Ramos (cell line): ENCODE measurements around the gene GBP5.
"Not testable (repeated sequence)": the region's sequence is repeated elsewhere in the genome, so short reads cannot be mapped to it uniquely, and the experiment has no call there.

Experiments
- in situ Hi-C: fragments of 300-500 bp; cut with MboI; formaldehyde crosslinking; loops from one replicate; pipeline ENCODE4 v1.14.3; 2022; ENCODE audit warnings: low sequenced_read_pairs; ENCODE audit not compliant: unreplicated experiment

Gene GBP5, protein sequence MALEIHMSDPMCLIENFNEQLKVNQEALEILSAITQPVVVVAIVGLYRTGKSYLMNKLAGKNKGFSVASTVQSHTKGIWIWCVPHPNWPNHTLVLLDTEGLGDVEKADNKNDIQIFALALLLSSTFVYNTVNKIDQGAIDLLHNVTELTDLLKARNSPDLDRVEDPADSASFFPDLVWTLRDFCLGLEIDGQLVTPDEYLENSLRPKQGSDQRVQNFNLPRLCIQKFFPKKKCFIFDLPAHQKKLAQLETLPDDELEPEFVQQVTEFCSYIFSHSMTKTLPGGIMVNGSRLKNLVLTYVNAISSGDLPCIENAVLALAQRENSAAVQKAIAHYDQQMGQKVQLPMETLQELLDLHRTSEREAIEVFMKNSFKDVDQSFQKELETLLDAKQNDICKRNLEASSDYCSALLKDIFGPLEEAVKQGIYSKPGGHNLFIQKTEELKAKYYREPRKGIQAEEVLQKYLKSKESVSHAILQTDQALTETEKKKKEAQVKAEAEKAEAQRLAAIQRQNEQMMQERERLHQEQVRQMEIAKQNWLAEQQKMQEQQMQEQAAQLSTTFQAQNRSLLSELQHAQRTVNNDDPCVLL

DNA sequence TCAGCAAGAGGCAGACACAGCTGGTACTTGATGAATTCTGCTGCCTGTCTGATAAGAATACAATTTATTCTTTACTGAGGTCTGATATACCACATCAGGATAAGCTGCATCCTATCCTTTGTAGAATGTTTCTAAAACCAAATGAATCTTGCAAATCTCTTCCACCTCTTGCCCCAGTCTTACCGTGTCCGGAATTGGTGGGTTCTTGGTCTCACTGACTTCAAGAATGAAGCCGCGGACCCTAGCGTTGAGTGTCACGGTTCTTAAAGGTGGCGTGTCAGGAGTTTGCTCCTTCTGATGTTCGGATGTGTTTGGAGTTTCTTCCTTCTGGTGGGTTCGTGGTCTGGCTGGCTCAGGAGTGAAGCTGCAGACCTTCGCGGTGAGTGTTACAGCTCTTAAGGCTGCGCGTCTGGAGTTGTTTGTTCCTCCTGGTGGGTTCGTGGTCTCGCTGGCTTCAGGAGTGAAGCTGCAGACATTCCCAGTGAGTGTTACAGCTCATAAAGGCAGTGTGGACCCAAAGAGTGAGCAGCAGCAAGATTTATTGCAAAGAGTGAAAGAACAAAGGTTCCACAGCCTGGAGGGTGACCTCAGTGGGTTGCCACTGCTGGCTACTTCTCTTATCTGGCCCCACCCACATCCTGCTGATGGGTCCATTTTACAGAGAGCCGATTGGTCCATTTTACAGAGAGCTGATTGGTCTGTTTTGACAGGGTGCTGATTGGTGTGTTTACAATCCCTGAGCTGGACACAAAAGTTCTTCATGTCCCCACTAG is at the start of gene GBP5:
Gene GBP5, minus strand, starts transcription at position 592 of the 773 bp plus-strand sequence. CDS start 3,305 bp downstream, outside the sequence.
- in situ Hi-C loops, result not testable (repeated sequence)

DNA sequence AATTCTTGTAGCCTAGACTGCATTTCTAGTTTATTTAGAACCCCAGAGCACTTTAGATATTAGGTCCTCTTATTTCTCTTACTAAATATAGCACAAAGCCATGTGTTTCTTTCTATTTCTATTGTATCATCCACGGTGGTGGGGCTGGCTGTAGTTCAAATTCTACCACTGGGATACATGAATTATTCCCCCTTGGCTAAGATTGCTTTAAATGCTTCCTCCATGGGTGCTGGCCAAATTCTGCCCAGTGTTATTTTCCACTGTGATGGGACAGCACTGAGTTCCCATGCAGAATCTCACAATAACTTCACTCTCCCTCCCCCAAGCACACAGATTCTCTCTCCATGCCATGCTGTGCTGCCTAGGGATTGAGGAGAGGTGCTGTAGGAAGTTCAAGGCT is 49.7 kb upstream of the GBP5 start:
- in situ Hi-C loops, result no loop called here

DNA sequence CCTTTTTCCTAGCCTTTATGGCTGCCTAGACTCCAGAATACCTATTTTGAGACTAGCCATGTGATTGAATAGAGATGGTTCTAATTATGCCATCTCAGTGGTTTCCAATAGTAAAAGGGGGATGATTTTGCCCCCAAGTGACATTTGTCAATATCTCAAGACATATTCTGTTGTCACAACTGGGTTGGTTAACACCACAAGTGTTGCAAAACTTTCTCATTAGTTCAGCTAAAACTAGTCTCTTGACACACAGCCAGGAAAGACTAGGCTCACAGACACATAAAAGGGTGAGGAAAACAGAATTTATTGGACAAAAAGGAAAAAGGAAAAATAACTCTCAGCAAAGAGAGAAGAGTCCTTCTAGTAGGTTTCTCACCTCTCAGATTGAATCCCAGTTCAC is 39.9 kb upstream of the GBP5 start:
- in situ Hi-C loops, result no loop called here

DNA sequence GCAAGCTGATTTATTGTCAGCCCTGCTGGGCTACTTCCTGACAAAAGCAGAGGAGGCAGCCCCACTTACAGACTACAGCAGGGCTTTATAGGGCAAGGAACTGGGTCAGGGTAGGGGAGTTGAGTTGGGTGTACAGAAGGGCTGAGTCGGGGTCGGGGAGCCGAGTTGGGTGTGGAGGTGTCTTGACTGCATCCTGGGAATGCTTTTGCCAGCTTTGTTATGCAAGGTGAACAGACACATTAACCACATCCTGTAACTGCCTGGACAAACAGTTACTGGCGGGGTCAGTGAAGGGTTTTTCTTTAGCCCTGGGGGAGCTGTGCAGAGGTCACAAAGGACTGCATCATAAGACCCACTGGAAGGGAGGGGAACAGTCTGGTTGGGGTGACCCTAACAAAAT is 39.1 kb upstream of the GBP5 start:
- in situ Hi-C loops, result no loop called here

DNA sequence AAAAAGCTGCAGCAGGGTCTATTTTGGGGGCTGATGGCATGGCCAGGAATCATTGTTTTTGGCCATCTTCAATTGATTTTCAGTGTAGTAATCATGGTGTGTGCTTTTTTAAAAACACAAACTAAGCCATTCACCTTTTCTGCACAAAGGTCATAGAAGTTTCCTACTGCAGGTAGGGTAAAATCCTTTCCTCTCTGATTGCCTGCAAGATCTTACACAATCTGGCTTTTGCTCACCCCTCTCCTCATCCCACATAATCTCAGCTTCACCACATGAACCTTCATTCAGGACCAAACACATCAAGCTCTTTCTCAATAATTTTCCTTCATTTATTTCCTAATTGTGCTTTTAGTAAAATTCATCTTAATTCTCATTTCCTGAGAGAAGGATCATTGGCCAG is 38.3 kb upstream of the GBP5 start:
- in situ Hi-C loops, result no loop called here

DNA sequence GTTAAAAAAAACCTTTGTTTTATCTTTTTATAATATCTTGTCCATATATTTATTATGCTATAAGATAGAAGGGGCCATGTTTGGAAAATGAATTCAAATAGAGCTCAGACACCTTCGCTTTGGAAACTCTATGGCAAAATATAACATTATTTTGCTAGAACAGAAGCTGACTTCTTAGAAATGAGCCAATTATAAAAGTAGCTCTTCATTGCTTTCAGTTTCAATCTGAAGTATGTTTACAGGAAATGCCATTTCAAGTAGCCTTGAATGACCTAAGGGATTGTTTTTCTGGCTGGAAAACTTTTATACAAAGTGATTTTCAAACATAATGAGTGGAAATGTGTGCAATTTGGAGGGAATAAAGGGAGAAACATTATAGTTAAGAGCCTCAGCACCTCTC is 37.8 kb upstream of the GBP5 start:
- in situ Hi-C loops, result no loop called here

DNA sequence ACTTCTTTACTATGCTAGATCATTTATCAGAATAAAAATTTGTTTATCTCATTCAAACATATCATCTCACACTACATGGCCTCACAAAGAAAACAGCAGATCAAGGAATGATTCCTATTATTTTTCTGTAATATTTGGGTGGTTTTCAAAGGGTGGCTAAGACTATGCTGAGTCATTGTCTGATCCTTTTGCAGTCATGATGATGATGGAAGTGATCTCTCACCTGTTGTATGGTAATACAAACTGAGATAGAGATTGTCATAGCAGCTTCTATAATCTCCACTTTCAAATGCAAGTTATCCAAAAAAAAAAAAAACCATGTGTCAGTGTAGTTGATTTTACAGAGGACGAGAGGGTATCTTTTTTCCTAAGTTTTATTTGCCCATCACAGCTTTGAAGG is 37.2 kb upstream of the GBP5 start:
- in situ Hi-C loops, result no loop called here

DNA sequence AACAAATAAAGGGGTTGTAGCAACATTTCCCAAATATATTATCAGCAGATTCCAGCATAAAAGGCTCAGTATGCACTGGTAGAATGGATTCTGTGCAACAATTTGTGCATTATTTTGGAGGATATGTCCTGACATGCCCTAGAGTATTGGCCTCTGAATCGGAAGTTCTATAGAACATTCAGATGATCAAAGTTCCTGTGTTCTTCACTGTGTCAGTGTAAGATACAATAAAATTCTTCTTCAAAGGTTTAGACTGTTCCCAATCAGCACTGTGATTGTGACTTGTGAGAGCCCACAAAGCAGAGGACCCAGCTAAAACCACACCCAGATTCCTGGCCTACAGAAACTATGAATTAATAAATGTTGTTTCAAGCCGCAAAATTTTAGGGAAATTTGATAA is 33.6 kb upstream of the GBP5 start:
- in situ Hi-C loops, result no loop called here

DNA sequence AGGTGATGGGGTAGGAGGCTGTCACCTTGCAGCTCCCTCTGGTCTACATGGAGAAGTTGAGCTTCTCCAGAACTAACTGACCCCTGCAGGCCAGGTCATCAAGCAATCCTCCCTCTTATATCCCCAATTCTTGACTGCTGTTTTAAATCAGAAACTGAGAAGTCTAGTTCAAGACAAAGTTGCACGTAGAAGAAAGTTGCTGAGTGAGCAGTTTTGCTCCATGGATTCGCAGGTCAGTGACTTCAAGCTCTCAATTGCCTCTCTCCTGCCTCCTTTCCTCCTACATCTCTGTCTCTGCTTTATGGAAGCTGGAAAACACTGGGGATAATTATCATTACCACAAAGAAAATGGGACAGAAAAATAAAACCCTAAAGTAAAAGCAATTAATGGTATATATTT is 32.8 kb upstream of the GBP5 start:
- in situ Hi-C loops, result no loop called here

DNA sequence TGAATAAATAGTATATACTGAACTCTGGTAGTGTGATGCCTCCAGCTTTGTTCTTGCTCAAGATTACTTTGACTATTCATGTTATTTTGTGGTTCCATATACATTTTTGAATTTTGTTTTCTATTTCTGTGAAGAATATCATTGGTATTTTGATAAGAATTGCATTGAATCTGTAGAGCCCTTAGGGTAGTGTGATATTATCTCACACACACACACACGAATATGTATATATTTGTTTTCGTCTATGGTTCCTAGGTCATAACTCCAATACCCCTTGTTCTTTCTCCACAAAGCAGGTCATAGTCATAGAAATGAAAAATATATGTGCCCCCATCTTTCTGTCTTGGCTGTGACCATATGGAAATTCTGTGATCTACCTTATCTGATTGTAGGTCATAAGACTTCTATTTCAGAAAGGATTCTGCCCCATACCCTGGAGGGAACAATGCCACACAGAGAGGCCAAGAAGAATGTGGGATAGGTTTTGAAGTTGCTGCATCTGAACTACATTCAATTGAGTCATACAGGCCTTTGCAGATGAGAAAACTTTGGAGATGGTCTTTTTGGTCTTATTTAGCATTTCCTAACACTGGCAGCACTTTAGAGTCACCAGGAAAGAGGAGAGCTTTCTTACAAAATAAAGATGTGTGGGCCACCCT is 32.0 kb upstream of the GBP5 start:
- in situ Hi-C loops, result no loop called here

DNA sequence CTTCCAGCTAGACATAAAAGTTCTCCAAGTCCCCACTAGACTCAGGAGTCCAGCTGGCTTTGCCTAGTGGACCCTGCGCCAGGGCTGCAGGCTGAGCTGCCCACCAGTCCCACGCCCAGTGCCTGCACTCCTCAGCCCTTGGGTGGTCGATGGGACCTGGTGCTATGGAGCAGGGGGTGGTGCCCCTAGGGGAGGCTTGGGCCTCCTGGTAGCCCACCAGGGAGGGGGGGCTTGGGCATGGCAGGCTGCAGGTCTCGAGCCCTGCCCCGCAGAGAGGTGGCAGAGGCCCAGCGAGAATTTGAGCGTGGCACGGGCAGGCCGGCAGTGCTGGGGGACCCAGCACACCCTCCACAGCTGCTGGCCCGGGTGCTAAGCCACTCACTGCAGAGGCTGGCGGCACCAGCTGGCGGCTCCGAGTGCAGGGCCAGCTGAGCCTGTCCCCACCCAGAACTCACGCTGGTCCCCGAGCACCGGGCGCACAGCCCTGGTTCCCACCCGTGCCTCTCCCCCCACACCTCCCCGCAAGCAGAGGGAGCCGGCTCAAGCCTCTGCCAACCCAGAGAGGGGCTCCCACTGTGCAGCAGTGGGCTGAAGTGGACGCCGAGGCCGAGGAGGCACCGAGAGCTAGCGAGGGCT is 30.2 kb upstream of the GBP5 start:
- in situ Hi-C loops, result no loop called here

DNA sequence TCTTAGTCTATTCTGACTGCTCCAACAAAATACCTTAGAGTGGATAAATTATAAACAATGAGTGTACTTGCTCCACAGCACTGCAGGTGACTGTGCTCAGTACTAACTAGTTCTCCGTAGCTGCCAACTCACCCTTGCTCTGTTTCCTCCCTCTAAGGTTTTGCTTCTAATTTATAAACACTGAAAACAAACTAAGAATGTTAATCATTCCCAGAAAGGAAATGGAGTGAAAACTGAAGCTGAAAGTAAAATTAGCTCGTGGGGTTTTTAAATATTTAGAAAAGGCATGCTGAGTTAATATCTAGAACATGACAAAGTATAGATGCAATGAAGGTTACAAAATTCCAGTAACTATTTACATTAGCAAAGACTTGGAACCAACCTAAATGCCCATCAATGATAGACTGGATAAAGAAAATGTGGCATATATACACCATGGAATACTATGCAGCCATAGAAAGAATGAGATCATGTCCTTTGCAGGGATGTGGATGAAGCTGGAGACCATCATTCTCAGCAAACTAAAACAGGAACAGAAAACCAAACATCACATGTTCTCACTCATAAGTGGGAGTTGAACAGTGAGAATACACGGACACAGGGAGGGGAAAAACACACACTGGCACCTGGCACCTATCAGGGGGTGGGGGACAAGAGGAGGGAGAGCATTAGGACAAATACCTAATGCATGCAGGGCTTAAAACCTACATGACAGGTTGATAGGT is 27.2 kb upstream of the GBP5 start:
- in situ Hi-C loops, result not testable (repeated sequence)

DNA sequence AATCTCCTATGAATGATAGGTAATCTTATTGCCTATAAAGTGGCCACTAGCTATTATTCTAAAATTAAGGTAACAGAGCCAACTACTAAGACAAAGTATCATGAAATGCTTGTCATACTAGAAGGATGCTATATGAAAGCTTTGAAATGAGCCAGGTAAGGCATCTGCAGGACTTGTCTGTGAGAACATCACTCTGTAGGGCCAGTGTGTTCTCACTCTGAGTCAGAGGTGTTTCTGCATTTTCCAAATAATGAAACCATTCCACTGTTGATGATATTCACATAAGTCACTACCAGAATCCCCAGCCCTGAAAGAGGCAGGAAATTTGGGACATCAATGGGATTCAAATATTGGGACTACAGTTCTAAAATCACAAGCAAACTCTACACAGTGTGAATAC is 25.8 kb upstream of the GBP5 start:
- in situ Hi-C loops, result no loop called here

DNA sequence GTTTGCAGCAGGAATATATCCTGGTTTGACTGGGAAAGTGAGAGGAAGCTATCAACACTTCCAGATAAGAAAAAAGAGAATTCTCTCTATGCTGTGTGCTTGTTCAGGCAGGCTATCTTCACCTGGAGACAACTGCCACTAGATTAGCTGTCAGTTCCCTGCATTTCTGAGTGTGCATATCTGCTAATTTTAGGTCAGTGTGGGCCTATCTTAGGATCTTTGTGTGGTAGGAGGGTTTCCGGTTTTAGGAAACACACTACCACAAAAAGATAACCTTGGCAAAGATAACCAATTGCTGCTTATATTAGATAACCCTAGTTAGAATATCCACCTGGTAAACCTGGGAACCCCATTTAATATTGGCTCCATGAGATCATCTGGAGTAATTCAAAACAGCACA is 22.5 kb upstream of the GBP5 start:
- in situ Hi-C loops, result no loop called here

DNA sequence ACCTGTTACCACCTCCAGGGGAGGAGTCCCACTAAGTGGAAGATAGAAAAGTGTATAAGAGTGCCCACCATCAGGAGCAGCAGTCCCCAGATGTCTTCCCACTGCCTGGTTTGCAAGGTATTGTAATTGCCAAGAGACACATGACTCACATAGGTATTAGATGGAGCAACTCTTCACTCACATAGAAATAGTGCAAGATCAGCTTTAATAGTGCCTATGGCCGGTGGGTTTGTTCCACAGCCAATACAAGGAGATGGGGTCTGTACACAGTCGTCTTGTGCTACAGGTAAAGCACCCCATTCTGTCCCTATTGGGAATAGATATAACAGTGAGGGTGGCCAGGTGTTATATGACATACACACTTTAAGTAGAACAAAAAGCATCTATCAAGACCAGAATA is 18.6 kb upstream of the GBP5 start:
- in situ Hi-C loops, result no loop called here

DNA sequence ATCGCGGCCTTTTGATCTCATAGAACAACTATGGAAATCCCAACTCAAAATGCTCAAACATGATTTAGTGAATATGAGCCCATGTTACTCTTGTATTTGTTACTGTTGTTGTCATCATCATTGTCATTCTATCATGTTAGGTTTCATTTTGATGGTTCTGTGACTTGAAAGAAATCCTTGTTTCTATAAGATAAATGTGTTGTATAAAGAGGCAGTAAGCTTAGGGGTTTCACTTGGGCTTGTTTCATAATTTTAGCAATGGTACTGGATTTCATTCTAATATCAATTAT is 15.3 kb upstream of the GBP5 start:
- in situ Hi-C loops, result no loop called here

DNA sequence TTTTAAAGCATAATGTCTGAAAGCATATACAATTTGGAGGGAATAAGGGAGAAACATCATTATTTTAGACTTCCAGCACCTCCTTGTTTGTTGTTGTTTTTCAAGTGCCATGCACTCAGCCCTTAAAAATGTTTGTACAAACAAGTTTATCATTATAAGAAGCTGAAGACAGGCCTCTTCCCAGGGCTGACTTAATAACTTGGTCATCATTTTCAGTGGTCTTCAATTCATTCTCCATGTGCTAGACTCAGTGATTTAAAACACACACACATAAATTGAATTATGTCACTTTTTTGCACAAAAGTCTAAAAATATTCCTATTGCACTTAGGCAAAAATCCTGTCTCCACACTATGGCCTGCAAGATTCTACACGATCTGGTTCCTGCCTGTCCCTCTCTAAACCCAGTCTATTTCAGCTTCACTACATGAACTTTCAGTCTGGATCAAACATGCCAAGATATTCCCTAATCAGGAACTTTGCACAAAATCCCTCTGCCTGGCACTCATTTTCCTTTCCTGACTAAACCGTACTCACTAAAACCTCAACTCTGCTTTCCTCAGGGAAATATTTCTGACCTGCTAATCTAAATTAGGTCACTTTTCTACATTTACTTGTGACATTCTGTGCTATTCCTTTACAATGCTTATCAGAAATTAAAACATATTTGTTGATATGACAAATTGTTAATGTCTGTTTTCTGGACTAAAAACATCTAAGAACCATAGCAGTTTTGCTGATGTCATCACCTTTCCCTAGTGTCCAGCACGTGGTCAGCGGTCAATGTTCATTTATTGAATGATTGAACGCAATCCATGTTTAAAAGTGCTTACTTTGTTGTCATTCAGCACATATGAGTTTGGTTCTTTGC is 14.8 kb upstream of the GBP5 start:
- in situ Hi-C loops, result no loop called here

DNA sequence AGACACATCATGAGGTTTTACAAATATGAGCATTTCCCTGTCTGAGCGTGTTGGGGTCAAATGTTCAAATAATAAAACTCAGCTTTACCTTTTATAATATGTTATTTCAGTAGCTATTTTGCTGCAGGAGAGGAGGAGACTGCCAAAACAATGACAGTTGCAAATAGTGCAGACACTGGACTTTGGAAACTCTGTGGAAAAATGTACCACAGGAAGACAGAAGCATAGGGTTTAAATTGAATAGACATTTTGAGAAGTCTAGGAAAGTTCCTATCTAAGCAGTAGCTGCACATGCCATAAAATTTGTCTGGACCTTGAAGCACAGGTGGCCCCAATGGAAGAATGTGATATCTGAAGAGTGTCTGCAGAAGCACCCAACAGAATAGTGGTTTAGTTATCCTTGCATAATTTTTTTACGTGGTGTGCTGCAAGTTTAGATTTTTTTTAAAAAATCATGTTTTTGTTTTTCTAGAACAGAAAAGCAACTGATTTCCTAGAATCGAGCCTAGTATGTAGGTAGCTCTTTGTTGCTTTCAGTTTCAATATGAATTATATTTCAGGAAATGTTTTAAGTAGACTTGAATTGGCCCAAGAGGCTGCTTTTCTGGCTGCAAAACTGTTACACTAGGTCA is 14.0 kb upstream of the GBP5 start:
- in situ Hi-C loops, result no loop called here
